Stimulated activated naive CD8-positive, alpha-beta T cell treated with anti-CD3 and anti-CD28 coated beads, Interleukin-15, Interleukin-2, amounts not matched to agents 100 ng/mL and 50 ng/mL, for 24 hours (primary cell): ENCODE results near the gene C15orf62.

Experiments used
- H3K27ac Mint-ChIP-seq: one replicate; pipeline ENCODE4 v1.8.0; 2021; ENCODE audit warnings: mild to moderate bottlenecking, mixed read lengths
- H3K27me3 Mint-ChIP-seq: one replicate; pipeline ENCODE4 v1.8.0; 2021; ENCODE audit warnings: mixed read lengths
- H3K36me3 Mint-ChIP-seq: one replicate; pipeline ENCODE4 v1.8.0; 2021; ENCODE audit warnings: low read depth, mixed read lengths
- H3K4me1 Mint-ChIP-seq: one replicate; pipeline ENCODE4 v1.8.0; 2021; ENCODE audit warnings: low read depth, mixed read lengths
- H3K4me3 Mint-ChIP-seq: one replicate; pipeline ENCODE4 v1.8.0; 2021; ENCODE audit warnings: mild to moderate bottlenecking, mixed read lengths
- H3K9me3 Mint-ChIP-seq: one replicate; pipeline ENCODE4 v1.8.0; 2021; ENCODE audit warnings: mixed read lengths

The C15orf62 gene

GRCh38 chr15:40747685-40748631, 21.8 kb upstream of the C15orf62 start:
- Mint-ChIP-seq H3K4me3 (no peak overlapping the region), H3K27ac (no peak overlapping the region), H3K27me3 (no peaks in the 10 kb centered on the region), H3K4me1 (peaks cover 43% of the 10 kb centered on the region), H3K9me3 (no peaks in the 10 kb centered on the region), H3K36me3 (peaks cover 54% of the 10 kb centered on the region)

- H3K4me1 Mint-ChIP-seq = peaks cover 43% of the 10 kb centered on the region
- no peak overlapping the region for H3K4me3 Mint-ChIP-seq
- H3K36me3 Mint-ChIP-seq = peaks cover 47% of the 10 kb centered on the region
- no peaks in the 10 kb centered on the region for H3K27me3 Mint-ChIP-seq
- H3K9me3 Mint-ChIP-seq = no peaks in the 10 kb centered on the region
- no peak overlapping the region for H3K27ac Mint-ChIP-seq
Measured at GRCh38 chr15:40749151-40749630, 20.6 kb upstream of the C15orf62 start.

GRCh38 chr15:40750885-40751284, 18.9 kb upstream of the C15orf62 start:
- no peaks in the 10 kb centered on the region for H3K27me3 Mint-ChIP-seq
- peaks cover 42% of the 10 kb centered on the region for H3K36me3 Mint-ChIP-seq
- no peaks in the 10 kb centered on the region for H3K9me3 Mint-ChIP-seq
- no peak overlapping the region for H3K27ac Mint-ChIP-seq
- peaks cover 36% of the 10 kb centered on the region for H3K4me1 Mint-ChIP-seq
- H3K4me3 Mint-ChIP-seq = no peak overlapping the region

GRCh38 chr15:40751745-40752144, 18.0 kb upstream of the C15orf62 start:
- Mint-ChIP-seq H3K27me3 (no peaks in the 10 kb centered on the region), H3K4me3 (no peak overlapping the region), H3K4me1 (peaks cover 35% of the 10 kb centered on the region), H3K36me3 (peaks cover 38% of the 10 kb centered on the region), H3K9me3 (no peaks in the 10 kb centered on the region), H3K27ac (no peak overlapping the region)

- no peaks in the 10 kb centered on the region for H3K9me3 Mint-ChIP-seq
- H3K36me3 Mint-ChIP-seq = peaks cover 26% of the 10 kb centered on the region
- peak overlapping the region; percentile 97 for H3K27ac Mint-ChIP-seq
- H3K4me3 Mint-ChIP-seq = peak overlapping the region; percentile 89
- H3K4me1 Mint-ChIP-seq = peaks cover 33% of the 10 kb centered on the region
- no peaks in the 10 kb centered on the region for H3K27me3 Mint-ChIP-seq
Measured at GRCh38 chr15:40754574-40754882, 15.3 kb upstream of the C15orf62 start.

- H3K36me3 Mint-ChIP-seq = peaks cover 23% of the 10 kb centered on the region
- peak within 1 kb of the TSS; percentile 97 for H3K27ac Mint-ChIP-seq
- H3K9me3 Mint-ChIP-seq = no peaks in the 10 kb centered on the region
- peak within 1 kb of the TSS; percentile 89 for H3K4me3 Mint-ChIP-seq
- peaks cover 33% of the 10 kb centered on the region for H3K4me1 Mint-ChIP-seq
- no peaks in the 10 kb centered on the region for H3K27me3 Mint-ChIP-seq
Measured at GRCh38 chr15:40754883-40755811, 14.6 kb upstream of the C15orf62 start, which contains the start of gene RMDN3. Gene RMDN3 (minus strand): TSS chr15:40755254. CDS start chr15:40754783, 471 bp downstream.

GRCh38 chr15:40755812-40756208, 14.0 kb upstream of the C15orf62 start:
- no peaks in the 10 kb centered on the region for H3K9me3 Mint-ChIP-seq
- H3K4me3 Mint-ChIP-seq = peak overlapping the region; percentile 89
- H3K4me1 Mint-ChIP-seq = peaks cover 33% of the 10 kb centered on the region
- H3K27me3 Mint-ChIP-seq = no peaks in the 10 kb centered on the region
- peak overlapping the region; percentile 97 for H3K27ac Mint-ChIP-seq
- H3K36me3 Mint-ChIP-seq = peaks cover 18% of the 10 kb centered on the region

GRCh38 chr15:40756938-40757337, 12.8 kb upstream of the C15orf62 start:
- H3K4me1 Mint-ChIP-seq = peaks cover 33% of the 10 kb centered on the region
- H3K36me3 Mint-ChIP-seq = peaks cover 8% of the 10 kb centered on the region
- H3K9me3 Mint-ChIP-seq = no peaks in the 10 kb centered on the region
- no peak overlapping the region for H3K27ac Mint-ChIP-seq
- peak overlapping the region; percentile 27 for H3K4me3 Mint-ChIP-seq
- H3K27me3 Mint-ChIP-seq = no peaks in the 10 kb centered on the region

GRCh38 chr15:40759961-40760360, 9.8 kb upstream of the C15orf62 start:
- Mint-ChIP-seq H3K9me3 (no peaks in the 10 kb centered on the region), H3K27me3 (no peaks in the 10 kb centered on the region), H3K36me3 (no peaks in the 10 kb centered on the region), H3K4me1 (peaks cover 29% of the 10 kb centered on the region), H3K27ac (no peak overlapping the region), H3K4me3 (no peak overlapping the region)

GRCh38 chr15:40762919-40763800, 6.6 kb upstream of the C15orf62 start:
- no peaks in the 10 kb centered on the region for H3K27me3 Mint-ChIP-seq
- H3K4me1 Mint-ChIP-seq = peaks cover 33% of the 10 kb centered on the region
- peaks cover 4% of the 10 kb centered on the region for H3K36me3 Mint-ChIP-seq
- peak overlapping the region; percentile 81 for H3K4me3 Mint-ChIP-seq
- peak overlapping the region; percentile 77 for H3K27ac Mint-ChIP-seq
- H3K9me3 Mint-ChIP-seq = no peaks in the 10 kb centered on the region

- peak within 1 kb of the TSS; percentile 81 for H3K4me3 Mint-ChIP-seq
- no peaks in the 10 kb centered on the region for H3K9me3 Mint-ChIP-seq
- H3K4me1 Mint-ChIP-seq = peaks cover 41% of the 10 kb centered on the region
- peak within 1 kb of the TSS; percentile 90 for H3K27ac Mint-ChIP-seq
- peaks cover 6% of the 10 kb centered on the region for H3K36me3 Mint-ChIP-seq
- H3K27me3 Mint-ChIP-seq = no peaks in the 10 kb centered on the region
Measured at GRCh38 chr15:40763801-40764628, 5.8 kb upstream of the C15orf62 start, which contains the start of gene GCHFR. Gene GCHFR (plus strand): TSS chr15:40764068. CDS start chr15:40764181, 113 bp downstream.

- no peaks in the 10 kb centered on the region for H3K27me3 Mint-ChIP-seq
- no peaks in the 10 kb centered on the region for H3K9me3 Mint-ChIP-seq
- peak overlapping the region; percentile 90 for H3K27ac Mint-ChIP-seq
- peak overlapping the region; percentile 81 for H3K4me3 Mint-ChIP-seq
- peaks cover 48% of the 10 kb centered on the region for H3K4me1 Mint-ChIP-seq
- H3K36me3 Mint-ChIP-seq = peaks cover 6% of the 10 kb centered on the region
Measured at GRCh38 chr15:40764629-40765103, 5.1 kb upstream of the C15orf62 start.

- Mint-ChIP-seq H3K9me3 (no peaks in the 10 kb centered on the region), H3K36me3 (peaks cover 6% of the 10 kb centered on the region), H3K4me3 (no peak overlapping the region), H3K27me3 (no peaks in the 10 kb centered on the region), H3K4me1 (peaks cover 60% of the 10 kb centered on the region), H3K27ac (no peak overlapping the region)
Measured at GRCh38 chr15:40766194-40766815, 3.5 kb upstream of the C15orf62 start.
